Mucosa of gallbladder (tissue), 1 donor: Measurements from ENCODE around the gene IGFBP7. TPM values are rescaled to one million over a fixed set of nuclear protein-coding genes. Genes with fewer than 3 reads are reported as not detected.

Experiments
- DNase-seq: peaks from one replicate; pipeline ENCODE4 v3.0.0-alpha.2; 2020; ENCODE audit warnings: low spot score
- total RNA-seq: library from RNA; stranded (reverse); gene quantifications from one replicate; pipeline ENCODE4 v1.2.1, GENCODE V29; 2021
- donor health status: DM: no; HTN: no; CAD: no.

IGFBP7 gene
- total RNA-seq, 1 donor from 2014 or later = 1,557 TPM

DNA sequence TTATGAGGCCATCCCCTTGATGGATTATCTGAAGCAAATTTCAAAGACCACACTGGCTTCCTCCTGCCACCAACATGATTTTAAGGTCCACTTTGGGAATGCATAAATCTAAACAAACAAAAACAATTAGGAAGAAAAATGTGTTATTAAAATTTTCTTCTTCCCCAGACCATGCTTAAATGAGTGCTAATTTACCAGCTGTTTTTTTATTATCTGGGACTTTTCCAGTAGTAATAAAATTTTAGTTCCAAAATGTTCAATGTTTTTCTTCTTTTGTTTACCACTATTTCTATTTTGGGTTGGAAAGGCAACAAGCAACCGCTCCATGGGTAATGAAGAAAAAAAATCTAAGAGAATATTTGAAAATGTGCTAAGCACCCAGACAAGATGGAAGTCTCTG, 69.2 kb downstream of the IGFBP7 start:
- no peak for DNase-seq

DNA sequence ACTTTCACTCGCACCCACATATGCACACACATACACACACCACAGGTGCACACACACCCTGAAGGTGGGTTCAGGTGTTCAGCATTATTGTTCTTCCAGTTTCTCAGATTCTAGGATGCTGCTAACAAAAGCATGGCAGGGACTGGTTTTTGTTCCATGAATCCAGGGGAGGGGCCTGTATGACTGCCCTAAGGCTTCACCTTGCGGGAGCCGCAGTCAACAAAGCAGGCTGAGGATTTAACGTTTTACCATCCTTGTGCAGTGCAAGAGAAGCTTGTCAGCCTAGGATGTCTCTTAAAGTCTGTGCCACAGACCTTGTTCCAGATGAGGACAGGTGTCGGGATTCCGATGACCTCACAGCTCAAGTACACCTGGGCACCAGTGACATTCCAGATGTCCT, 69.7 kb downstream of the IGFBP7 start:
- DNase-seq = no peak

DNA sequence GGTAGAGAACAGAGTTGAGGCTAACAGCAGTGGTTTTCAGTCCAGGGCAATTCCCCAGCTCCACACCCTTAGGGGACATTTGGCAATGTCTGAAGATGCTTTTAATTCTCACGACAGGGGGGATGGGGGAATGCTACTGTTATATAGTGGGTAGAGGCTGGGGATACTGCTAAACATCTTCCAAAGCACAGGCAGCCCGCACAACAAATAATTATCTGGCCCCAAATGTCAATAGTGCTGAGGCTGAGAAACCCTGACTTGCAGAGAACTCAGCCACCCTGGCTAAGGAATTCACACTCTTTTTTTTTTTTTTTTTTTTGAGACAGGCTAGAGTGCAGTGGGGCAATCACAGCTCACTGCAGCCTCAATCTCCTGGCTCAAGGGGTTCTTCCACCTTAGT, 70.8 kb downstream of the IGFBP7 start:
- no peak for DNase-seq

DNA sequence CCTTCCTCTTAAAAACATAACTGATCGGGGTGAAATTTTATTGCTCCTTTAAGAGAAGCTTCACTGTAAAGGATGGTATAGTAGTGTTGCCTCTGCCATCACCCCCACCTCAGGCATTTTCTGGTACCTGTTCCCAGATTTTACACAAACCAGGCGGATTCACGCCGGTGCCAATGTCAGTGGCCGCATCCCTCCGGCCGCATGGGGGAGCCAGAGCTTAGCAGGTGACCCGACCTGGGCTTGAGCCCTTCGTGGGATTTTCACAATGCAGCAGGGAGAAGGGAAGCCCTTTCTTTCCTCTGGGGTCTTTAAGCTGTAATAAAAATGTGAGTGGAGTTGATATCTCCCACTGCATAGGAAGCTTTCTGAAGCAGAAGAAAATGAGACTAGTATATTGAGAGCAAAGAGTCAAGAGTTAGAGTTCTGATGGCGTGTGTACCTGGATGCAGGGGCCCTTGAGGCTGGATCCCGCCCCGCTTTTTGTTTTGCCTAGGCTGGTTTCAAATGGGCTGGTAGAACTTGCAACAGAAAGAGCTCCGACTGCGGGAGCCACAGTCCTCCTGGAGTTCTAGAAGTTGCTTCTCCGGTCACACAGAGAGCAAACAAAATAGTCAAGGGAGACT, 72.1 kb downstream of the IGFBP7 start:
- peak; percentile 54 for DNase-seq

DNA sequence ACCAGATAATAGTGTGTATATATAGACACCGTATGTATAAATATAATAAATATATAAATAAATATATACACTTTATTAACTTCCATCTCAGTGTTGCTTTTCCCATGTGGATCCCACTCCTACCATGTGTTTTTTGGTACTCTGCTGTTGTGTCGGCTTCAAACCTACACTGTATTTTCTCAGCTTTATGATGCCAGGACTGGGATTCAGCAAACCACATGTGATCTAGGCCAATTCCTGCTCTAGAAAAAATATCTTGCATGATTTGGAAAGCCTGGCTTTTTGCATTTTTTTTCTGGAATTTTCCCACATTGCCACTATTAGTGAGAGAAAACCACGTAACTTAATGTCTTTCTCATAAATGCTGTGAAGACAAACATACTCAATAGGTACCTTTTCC, 75.7 kb downstream of the IGFBP7 start:
- DNase-seq = no peak

DNA sequence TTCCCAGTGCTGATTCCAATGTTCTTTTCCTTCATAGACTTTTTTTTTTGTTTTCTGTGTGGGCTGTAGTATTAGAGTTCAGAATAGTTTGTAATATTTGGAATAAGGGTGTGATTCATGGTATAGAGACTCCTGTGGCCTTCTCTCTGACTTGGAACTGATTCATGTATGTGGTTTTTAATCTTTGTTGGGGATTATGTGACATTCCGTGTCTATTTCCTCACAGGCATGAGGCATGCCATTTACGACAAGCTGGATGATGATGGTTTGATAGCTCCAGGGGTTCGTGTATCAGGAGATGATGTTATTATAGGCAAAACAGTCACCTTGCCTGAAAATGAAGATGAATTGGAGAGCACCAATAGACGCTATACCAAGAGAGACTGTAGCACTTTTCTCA, 87.1 kb downstream of the IGFBP7 start:
- DNase-seq = no peak

DNA sequence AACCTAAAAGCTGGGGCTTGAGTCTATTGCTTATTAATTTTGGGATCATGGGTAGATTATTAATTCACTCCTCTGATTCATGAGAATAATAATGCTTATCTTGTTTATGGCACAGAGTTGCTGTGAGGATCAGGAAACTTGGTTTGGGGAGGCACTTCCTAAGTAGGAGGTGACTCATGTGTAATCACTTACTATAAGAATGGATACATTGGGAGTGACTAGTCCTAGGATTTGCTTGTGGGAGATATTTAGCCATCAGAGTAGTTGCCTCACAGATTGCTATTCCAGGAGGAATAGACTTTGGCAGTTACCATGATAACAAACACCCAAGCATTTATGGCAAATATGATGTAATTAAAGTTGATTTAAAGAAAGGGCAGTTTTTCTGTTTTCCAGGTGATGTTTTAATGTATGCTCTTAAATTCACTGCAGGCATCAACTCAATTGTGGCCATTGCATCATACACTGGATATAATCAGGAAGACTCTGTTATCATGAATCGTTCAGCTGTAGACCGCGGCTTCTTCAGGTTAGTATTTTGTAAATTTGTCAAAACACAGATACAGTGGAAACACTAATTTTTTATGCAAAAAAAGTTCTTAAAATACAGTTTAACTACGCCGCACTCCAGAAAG, 89.6 kb downstream of the IGFBP7 start:
- DNase-seq = no peak

DNA sequence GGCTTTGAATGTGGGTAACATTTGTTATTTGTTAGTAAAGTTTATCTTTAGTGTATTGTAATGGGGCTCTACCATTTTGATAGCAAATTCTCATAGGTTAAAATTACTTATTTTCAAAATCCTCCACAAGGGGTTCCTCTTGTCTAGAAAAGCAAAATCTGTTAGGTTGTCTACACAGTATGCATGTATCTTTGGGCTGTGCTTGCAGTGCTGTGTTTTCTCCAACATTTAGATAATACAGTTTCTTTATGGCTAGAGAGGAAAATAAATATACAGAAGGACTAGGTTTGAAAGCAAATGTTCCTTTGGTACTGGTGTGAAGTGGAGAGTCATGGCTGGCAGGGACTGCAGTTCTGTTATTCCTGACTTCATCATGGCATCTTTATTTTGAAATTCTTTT, 91.2 kb downstream of the IGFBP7 start:
- DNase-seq = no peak

DNA sequence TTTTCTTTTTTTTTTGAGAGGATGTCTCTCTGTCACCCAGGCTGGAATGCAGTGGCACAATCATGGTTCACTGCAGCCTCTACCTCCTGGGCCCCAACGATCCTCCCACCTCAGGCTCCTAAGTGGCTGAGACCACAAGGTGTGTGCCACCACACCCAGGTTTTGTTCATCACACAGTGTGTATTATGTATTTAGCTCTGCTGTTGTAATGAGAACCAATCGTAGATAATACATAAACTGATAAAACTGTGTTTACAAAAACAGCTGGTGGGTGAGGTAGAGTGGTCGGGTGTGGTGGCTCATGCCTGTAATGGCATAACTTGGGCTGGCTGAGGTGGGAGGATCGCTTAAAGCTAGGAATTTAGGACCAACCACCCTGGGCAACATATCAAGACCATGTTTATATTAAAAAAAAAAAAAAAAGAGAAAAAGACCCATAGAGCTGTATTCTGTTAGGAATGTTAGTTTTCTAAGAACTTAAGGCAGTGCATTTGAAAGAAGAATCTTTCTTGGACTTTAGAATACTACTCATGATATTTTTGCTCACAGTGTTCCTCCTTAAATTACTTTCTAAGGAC, 96.6 kb downstream of the IGFBP7 start:
- DNase-seq = no peak

DNA sequence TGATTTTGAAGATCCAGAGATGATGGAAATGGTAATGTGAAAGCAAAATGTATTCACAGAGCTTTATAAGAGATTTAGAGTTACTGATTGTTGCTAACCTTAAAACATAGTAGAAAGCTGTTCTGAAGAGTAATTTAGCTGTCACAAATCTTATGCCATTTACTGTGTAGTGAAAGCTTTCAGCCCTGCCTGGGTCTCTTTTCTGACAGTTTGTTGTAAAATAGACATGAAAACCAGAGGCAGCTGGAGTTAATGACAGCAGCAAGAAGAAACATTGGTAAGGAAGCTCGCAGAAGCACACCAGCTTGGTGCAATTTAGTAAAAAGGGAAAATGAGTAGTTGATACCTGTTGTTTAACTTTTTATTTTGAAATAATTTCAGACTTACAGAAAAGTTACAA, 110.4 kb downstream of the IGFBP7 start:
- no peak for DNase-seq

DNA sequence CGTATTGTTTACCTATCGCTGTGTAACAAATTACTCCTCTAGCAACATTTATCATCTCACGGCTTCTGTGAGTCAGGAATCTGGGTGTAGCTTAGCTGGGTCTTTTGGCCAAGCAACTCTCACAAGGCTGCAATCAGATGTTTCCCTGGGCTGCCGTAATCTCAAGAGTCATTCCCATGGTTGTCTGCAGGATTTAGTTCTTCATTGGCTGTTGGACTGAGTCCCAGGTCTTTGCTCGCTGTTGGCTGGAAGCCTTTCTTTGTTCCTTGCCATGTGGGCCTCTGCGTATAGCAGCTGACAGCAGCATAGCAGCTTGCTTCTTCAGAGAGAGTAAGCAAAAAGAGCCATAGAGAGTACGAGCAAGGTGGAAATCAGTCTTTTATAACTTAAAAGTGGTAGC, 114.7 kb downstream of the IGFBP7 start:
- peak; percentile 74 for DNase-seq

DNA sequence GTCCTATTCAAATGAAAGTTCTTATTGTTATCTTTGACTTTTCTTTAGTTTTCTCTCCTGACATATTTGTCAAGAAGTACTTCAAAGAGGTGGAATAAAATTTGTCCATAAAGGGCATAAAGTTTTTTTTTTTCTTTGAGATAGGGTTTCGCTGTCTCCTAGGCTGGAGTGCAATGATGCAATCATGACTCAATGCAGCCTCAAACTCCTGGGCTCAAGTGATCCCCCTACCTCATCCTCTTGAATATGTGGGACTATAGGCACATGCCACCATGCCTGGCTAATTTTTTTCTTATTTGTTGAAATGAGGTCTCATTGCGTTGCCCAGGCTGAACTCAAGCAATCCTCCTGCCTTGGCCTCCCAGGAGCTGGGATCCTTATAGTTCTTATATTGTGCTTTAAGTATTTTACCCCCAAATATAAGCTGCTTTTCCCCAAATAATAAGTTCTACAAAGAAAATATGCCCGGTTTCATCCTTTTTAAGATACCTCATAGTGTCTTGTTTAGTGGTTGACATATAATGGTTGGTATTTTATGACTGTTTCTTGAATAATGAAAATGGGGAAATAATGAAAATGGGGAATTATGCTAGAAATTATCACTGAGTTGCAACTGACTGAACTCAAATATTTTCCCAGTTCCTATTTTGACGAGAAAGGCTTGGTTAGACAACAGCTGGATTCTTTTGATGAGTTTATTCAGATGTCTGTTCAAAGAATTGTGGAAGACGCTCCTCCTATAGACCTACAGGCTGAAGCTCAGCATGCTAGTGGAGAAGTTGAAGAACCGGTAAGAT, 119.9 kb downstream of the IGFBP7 start:
- DNase-seq = no peak

DNA sequence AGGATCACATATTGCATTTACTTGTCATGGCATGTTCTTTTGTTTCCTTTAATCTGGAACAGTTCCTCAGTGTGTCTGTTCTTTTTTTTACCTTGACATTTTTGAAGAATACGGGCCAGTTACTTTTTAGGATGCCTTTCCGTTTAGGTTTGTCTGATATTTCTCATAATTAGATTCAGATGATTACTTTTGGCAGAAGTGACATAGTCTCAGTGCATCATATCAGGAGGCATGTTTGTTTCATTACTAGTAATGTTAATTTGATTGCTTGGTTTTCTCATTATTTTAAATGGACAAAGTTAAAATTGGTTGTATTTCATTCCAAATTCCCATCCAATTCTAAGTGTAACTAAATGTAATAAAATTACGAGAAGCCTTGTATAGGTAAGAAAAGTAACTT, 123.2 kb downstream of the IGFBP7 start:
- no peak for DNase-seq

DNA sequence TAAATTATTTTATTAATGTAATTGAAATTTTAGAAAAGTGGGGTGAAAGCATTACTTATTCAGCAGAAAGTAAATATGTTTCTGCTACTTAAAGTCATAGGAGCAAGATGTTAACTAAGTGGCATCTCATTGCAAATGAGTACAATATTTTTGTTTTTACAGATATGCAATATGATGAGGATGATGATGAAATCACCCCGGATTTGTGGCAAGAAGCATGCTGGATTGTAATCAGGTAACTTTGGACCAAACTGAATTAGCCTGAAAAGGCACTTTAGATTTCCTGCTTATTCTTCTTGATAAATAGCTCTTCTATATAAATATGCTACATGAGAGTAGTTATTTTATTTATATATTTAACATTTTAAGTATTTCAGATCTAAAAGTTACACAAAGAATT, 124.0 kb downstream of the IGFBP7 start:
- DNase-seq = no peak

DNA sequence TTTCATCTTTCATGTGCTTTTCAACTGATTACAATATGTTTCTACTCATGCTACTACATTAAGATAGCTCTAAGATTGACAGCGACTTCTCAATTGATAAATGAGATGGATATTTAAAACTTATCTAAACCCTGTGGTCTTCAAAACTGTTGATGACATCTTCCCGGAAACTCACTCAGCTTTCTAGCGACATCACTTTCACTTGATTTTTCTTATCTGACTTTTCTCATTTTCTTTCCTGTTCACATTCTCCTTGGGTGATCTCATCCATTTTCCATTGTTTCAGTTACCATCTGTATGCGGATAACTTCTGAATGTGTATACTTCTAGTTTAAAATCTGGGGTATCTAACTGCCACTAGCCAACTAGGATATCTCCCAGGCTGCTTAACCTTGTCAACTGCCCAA, 128.4 kb downstream of the IGFBP7 start:
- DNase-seq = no peak

Other genes starting within 250 kb of the IGFBP7 start
- 48.3 TPM for gene REST, start 202.5 kb downstream of the IGFBP7 start, total RNA-seq
- gene NOA1, start 132.8 kb downstream of the IGFBP7 start, total RNA-seq = 17.1 TPM
- 78.8 TPM for gene POLR2B, start 131.5 kb downstream of the IGFBP7 start, total RNA-seq